Measurements from ENCODE around the gene SNRNP70.

- peak; percentile 30 to 78 (median 52) for TF ChIP-seq CTCF (IDR thresholded peaks at IDR 0.05 in 4 of 5, conservative IDR thresholded peaks at IDR 0.05 in 1 of 5)
- TF ChIP-seq POLR2A (IDR thresholded peaks at IDR 0.05), result peak; percentile 23 to 67
Observed at GRCh38 chr19:49113762-49114629, 28.7 kb downstream of the SNRNP70 start, which contains the start of gene LIN7B.

Measured in gastrocnemius medialis (tissue), 4 donors.